Fibroblast of villous mesenchyme (primary cell): Measurements from ENCODE around the gene KRT26. TPM values are rescaled to one million over a fixed set of nuclear protein-coding genes. Genes with fewer than 3 reads are reported as not detected.

Experiments used
- DNase-seq: peaks from one replicate; pipeline ENCODE4 v3.0.0-alpha.2; 2010; ENCODE audit warnings: low read depth
- H3K4me3 ChIP-seq: 2 replicates; pipeline ENCODE4 v1.5.1; 2011; ENCODE audit warnings: low read depth, mild to moderate bottlenecking, low read length
- total RNA-seq: library from RNA; depleted of rRNA; stranded (reverse); fragments of >200 nt; gene quantifications from 2 replicates; pipeline ENCODE4 v1.2.3, GENCODE V29; 2012
- TF ChIP-seq, protein P1 (sequence below): IDR thresholded peaks from 2 replicates; pipeline ENCODE4 v1.5.1; 2012; ENCODE audit warnings: low read depth, mild to moderate bottlenecking, low read length; ENCODE audit not compliant: insufficient read depth

The KRT26 gene
- total RNA-seq, 1 donor: not detected

DNA sequence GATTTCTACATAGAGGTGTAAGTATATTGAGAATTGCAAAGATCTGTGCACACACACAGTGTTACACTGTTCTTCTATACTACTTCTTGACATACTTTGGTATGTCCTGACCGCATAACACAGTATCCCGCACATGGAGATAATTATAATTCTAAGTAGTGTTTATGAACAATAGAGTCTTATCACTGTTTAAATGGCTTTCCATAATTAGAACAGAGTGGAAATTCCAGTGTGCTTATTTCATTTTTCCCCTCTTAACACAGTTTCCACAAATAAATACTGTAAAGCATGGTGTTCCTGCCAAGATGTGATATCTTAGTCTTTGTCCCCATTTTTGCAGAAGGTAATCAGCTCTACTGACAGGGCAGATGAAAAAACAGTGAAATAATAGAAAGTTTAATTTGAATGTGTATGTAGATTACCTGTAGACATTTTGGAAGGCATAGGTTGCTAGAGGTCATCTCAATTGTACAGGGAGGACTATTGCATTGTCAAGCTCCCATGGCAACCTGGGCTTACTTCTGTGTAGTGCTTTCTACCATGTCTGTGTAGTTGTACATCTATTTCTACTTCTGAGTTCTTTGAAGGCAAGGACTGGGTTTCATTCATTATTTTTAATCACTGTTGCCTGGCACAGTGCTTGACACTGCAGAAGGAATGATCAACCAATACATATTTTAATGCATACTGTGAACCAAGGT lies 37.9 kb upstream of the KRT26 start:
- DNase-seq: no peak
- TF ChIP-seq, protein P1, sequence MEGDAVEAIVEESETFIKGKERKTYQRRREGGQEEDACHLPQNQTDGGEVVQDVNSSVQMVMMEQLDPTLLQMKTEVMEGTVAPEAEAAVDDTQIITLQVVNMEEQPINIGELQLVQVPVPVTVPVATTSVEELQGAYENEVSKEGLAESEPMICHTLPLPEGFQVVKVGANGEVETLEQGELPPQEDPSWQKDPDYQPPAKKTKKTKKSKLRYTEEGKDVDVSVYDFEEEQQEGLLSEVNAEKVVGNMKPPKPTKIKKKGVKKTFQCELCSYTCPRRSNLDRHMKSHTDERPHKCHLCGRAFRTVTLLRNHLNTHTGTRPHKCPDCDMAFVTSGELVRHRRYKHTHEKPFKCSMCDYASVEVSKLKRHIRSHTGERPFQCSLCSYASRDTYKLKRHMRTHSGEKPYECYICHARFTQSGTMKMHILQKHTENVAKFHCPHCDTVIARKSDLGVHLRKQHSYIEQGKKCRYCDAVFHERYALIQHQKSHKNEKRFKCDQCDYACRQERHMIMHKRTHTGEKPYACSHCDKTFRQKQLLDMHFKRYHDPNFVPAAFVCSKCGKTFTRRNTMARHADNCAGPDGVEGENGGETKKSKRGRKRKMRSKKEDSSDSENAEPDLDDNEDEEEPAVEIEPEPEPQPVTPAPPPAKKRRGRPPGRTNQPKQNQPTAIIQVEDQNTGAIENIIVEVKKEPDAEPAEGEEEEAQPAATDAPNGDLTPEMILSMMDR: no peak
- no peak overlapping the region for H3K4me3 ChIP-seq

DNA sequence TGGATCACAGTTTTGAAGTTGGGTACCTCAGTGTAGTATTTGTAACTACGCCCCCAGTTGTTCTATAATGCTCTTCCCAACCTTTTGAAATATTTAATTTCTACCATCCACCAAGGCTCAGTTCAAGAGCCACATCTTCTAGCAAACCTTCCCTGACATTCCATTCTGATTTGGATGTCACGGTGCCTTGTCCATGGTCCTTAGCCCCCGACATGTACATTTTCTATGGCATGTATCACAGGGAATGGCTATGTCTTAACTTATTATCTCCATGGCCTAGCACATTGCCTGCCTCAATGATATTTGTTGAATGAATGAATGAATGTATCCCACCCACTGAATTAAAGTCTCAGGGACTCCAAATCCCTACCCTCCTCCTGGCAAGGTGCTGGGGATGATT lies 34.1 kb upstream of the KRT26 start:
- DNase-seq: no peak
- H3K4me3 ChIP-seq: no peak overlapping the region
- TF ChIP-seq, protein P1: no peak

DNA sequence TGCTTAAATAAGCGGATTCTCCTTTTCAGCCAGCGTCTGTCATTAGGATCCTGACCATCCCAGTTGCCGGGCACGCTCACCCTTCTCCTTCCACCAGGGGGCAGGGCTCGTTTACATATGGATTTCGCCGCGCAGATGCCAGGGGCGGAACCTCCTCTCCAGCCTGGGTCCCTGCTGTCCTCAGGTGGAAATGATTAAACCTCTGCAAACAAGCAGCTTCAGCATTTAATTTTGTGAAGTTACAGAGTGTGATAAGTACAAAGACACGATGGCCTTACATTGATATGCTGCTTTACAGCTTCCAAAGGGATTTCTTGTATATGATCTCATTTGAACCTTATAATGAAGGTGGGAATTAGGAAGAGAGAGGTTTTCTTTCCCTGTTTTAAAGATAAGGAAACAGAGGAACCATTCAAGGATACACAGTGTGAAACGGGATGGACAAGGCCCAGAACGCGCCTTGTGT lies 31.6 kb upstream of the KRT26 start:
- H3K4me3 ChIP-seq: no peak overlapping the region
- peak; percentile 68 for DNase-seq
- TF ChIP-seq, protein P1: peak; percentile 94

DNA sequence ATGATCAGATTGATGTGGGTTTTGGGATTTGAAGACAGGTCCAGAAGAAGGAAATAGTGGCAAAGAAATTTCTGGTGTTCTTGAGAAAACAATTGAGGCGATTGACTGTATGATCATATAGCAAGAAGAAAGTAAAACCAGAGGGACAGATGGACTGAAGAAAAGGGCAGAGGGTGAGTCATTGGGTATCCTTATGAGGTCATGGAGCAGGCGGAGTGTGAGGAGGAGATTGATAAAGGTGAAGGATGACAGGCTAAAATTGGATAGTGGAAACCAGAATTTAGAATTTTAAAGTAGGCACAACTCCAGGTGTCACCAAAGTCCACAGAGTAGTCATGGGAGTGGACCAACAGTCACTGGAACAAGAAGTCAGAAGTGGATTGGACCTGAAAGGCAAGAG lies 29.2 kb upstream of the KRT26 start:
- TF ChIP-seq, protein P1: no peak
- DNase-seq: no peak
- H3K4me3 ChIP-seq: no peak overlapping the region

DNA sequence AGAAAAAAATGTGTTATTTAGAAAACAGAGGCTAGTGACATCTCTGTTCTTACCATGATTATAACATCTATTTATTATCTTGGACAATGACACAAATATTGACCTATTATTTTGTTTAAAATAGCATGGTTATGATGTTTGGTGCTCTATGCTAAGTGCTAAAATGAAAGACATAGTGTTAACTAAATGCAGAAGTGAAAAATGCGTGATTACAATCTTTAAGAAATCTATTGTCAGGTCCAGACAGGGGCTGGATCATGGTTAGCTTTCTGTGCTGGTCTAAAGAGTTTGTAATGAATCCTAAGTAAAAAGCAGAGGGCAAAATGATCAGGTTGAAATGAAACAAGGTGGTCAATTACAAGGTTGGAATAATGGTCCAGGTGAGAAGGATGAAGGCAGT lies 28.4 kb upstream of the KRT26 start:
- no peak for DNase-seq
- TF ChIP-seq, protein P1: no peak
- no peak overlapping the region for H3K4me3 ChIP-seq

DNA sequence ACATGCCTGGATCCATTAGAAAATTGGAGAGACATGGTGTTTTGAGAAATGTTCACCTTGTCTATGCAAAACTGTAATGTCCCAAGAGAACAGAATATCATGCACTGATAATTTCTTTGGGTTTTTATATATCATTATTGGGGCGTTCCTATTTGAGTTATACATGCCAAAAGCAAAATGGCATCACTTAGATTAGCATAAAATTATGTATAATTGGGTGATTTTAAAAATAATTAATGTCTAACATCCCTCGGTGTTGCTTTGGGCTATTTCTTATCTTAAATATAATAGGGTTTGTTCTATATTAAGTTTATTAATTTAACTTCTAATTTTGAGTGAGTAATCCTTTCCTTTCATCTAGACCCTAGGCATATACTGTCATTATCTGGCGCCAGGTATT lies 27.9 kb upstream of the KRT26 start, which contains the start of gene KRT28:
Gene KRT28 (minus strand): TSS at position 101 of the 400 bp plus-strand sequence. CDS start 66 bp downstream, at position 35.
- DNase-seq: no peak
- H3K4me3 ChIP-seq: no peak within 1 kb of the TSS
- TF ChIP-seq, protein P1: no peak
